Astrocyte (in vitro differentiated cells and primary cell): ENCODE results near the gene PRM2. TPM values are rescaled to one million over a fixed set of nuclear protein-coding genes. Genes with fewer than 3 reads are reported as not detected.
"Not testable (repeated sequence)": the region's sequence is repeated elsewhere in the genome, so short reads cannot be mapped to it uniquely, and the experiment has no call there.

Experiments used
- DNase-seq: peaks from one replicate; pipeline ENCODE4 v3.0.0-alpha.2; 2010; ENCODE audit warnings: low read depth
- FAIRE-seq: peaks from 2 replicates; lab custom pipeline; 2011; peaks lifted over from hg19 to GRCh38; lab: Jason Lieb, UNC
- H2AFZ ChIP-seq: 2 replicates; pipeline ENCODE4 v1.6.0; 2012; ENCODE audit warnings: low read depth, low read length, inconsistent platforms
- H3K27ac ChIP-seq: 2 replicates; pipeline ENCODE4 v1.5.1; 2011; ENCODE audit warnings: low read depth, low read length, inconsistent platforms
- H3K27me3 ChIP-seq: 2 replicates; pipeline ENCODE4 v1.6.0; 2011; ENCODE audit warnings: low read length, inconsistent platforms; ENCODE audit not compliant: insufficient read depth
- H3K36me3 ChIP-seq: 2 replicates; pipeline ENCODE4 v1.5.1; 2011; ENCODE audit warnings: low read length, inconsistent platforms; ENCODE audit not compliant: insufficient read depth
- H3K4me1 ChIP-seq: 2 replicates; pipeline ENCODE4 v1.5.1; 2011; ENCODE audit warnings: low read length, inconsistent platforms; ENCODE audit not compliant: insufficient read depth
- H3K4me2 ChIP-seq: 2 replicates; pipeline ENCODE4 v1.6.0; 2012; ENCODE audit warnings: low read length, inconsistent platforms
- H3K4me3 ChIP-seq: 2 replicates; pipeline ENCODE4 v1.5.1; 2011; ENCODE audit warnings: low read depth, mild to moderate bottlenecking, low read length, inconsistent platforms; ENCODE audit not compliant: insufficient read depth
- H3K79me2 ChIP-seq: 2 replicates; pipeline ENCODE4 v1.6.0; 2012; ENCODE audit warnings: mild to moderate bottlenecking, low read length, inconsistent platforms; ENCODE audit not compliant: insufficient read depth
- H3K9ac ChIP-seq: 2 replicates; pipeline ENCODE4 v1.6.0; 2012; ENCODE audit warnings: mild to moderate bottlenecking, low read length, inconsistent platforms
- H3K9me3 ChIP-seq: 2 replicates; pipeline ENCODE4 v1.5.1; 2012; ENCODE audit warnings: low read depth, mild to moderate bottlenecking, low read length, inconsistent platforms; ENCODE audit not compliant: insufficient read depth
- H4K20me1 ChIP-seq: 2 replicates; pipeline ENCODE4 v1.6.0; 2012; ENCODE audit warnings: low read length, inconsistent platforms; ENCODE audit not compliant: insufficient read depth
- H3K27ac Mint-ChIP-seq: one replicate; pipeline ENCODE4 v1.8.0; 2021; ENCODE audit warnings: mild to moderate bottlenecking, mixed read lengths; ENCODE audit not compliant: unreplicated experiment
- H3K27me3 Mint-ChIP-seq: one replicate; pipeline ENCODE4 v1.8.0; 2021; ENCODE audit warnings: low read depth, mixed read lengths; ENCODE audit not compliant: unreplicated experiment
- H3K36me3 Mint-ChIP-seq: one replicate; pipeline ENCODE4 v1.8.0; 2021; ENCODE audit warnings: low read depth, mixed read lengths; ENCODE audit not compliant: unreplicated experiment
- H3K4me1 Mint-ChIP-seq: one replicate; pipeline ENCODE4 v1.8.0; 2021; ENCODE audit warnings: low read depth, mixed read lengths; ENCODE audit not compliant: unreplicated experiment
- H3K4me3 Mint-ChIP-seq: one replicate; pipeline ENCODE4 v1.8.0; 2021; ENCODE audit warnings: mild to moderate bottlenecking, moderate library complexity, mixed read lengths; ENCODE audit not compliant: unreplicated experiment
- H3K9me3 Mint-ChIP-seq: one replicate; pipeline ENCODE4 v1.8.0; 2021; ENCODE audit warnings: mild to moderate bottlenecking, mixed read lengths; ENCODE audit not compliant: unreplicated experiment
- CTCF ChIP-seq: IDR thresholded peaks from 2 replicates; pipeline ENCODE4 v1.5.1; 2011; ENCODE audit warnings: low read depth, mild to moderate bottlenecking, inconsistent platforms, low read length, moderate library complexity; ENCODE audit not compliant: insufficient read depth
- EZH2 ChIP-seq: IDR thresholded peaks from 2 replicates; pipeline ENCODE4 v1.6.1; 2012; ENCODE audit warnings: mild to moderate bottlenecking, low read length, inconsistent platforms; ENCODE audit not compliant: insufficient read depth
- total RNA-seq: library from RNA; stranded (reverse); gene quantifications from 2 replicates; pipeline ENCODE4 v1.2.1, GENCODE V29; 2021

Gene PRM2
- total RNA-seq, 1 donor from 2014 or later: not detected

GRCh38 chr16:11290102-11290893 lies 14.0 kb upstream of the PRM2 start:
- H2AFZ ChIP-seq: no peak overlapping the region
- FAIRE-seq (no peak), DNase-seq (no peak)
- Mint-ChIP-seq H3K36me3 (no peaks in the 10 kb centered on the region), H3K27ac (no peak overlapping the region), H3K27me3 (peaks cover 28% of the 10 kb centered on the region), H3K9me3 (no peaks in the 10 kb centered on the region), H3K4me3 (no peak overlapping the region), H3K4me1 (no peaks in the 10 kb centered on the region)
- no peak overlapping the region for H3K4me2 ChIP-seq
- no peaks in the 10 kb centered on the region for H4K20me1 ChIP-seq
- H3K4me3 ChIP-seq: no peak overlapping the region
- no peak overlapping the region for H3K9ac ChIP-seq
- H3K27ac ChIP-seq: no peak overlapping the region
- TF ChIP-seq EZH2 (no peak), CTCF (no peak)
- no peaks in the 10 kb centered on the region for H3K9me3 ChIP-seq
- no peaks in the 10 kb centered on the region for H3K4me1 ChIP-seq
- H3K36me3 ChIP-seq: no peaks in the 10 kb centered on the region
- no peaks in the 10 kb centered on the region for H3K27me3 ChIP-seq
- no peaks in the 10 kb centered on the region for H3K79me2 ChIP-seq

- not testable (repeated sequence) for H3K4me1 ChIP-seq, H3K27ac ChIP-seq, FAIRE-seq, H3K4me3 Mint-ChIP-seq, H4K20me1 ChIP-seq, H3K79me2 ChIP-seq, H2AFZ ChIP-seq, H3K27me3 ChIP-seq, H3K4me2 ChIP-seq, H3K4me1 Mint-ChIP-seq, DNase-seq, H3K9me3 Mint-ChIP-seq, H3K9ac ChIP-seq, H3K36me3 ChIP-seq, H3K4me3 ChIP-seq, H3K9me3 ChIP-seq, H3K27ac Mint-ChIP-seq, H3K36me3 Mint-ChIP-seq
- H3K27me3 Mint-ChIP-seq: peaks cover 33% of the 10 kb centered on the region
These were observed 13.4 kb upstream of the PRM2 start for GRCh38 chr16:11289696-11290095.

- TF ChIP-seq CTCF (no peak), EZH2 (no peak)
- Histone ChIP-seq H3K36me3 (no peaks in the 10 kb centered on the region), H3K4me1 (no peaks in the 10 kb centered on the region), H2AFZ (no peak overlapping the region), H3K4me3 (no peak overlapping the region), H3K4me2 (no peak overlapping the region), H4K20me1 (no peaks in the 10 kb centered on the region), H3K9me3 (no peaks in the 10 kb centered on the region), H3K79me2 (no peaks in the 10 kb centered on the region), H3K27ac (no peak overlapping the region), H3K9ac (no peak overlapping the region), H3K27me3 (no peaks in the 10 kb centered on the region)
- FAIRE-seq (no peak), DNase-seq (no peak)
- peaks cover 35% of the 10 kb centered on the region for H3K27me3 Mint-ChIP-seq
- H3K4me3 Mint-ChIP-seq: no peak overlapping the region
- H3K9me3 Mint-ChIP-seq: no peaks in the 10 kb centered on the region
- H3K27ac Mint-ChIP-seq: no peak overlapping the region
- H3K36me3 Mint-ChIP-seq: no peaks in the 10 kb centered on the region
- H3K4me1 Mint-ChIP-seq: no peaks in the 10 kb centered on the region
These were observed 12.9 kb upstream of the PRM2 start for GRCh38 chr16:11289202-11289601.
